Measurements from ENCODE around the gene UBE2A.

The UBE2A gene

DNA sequence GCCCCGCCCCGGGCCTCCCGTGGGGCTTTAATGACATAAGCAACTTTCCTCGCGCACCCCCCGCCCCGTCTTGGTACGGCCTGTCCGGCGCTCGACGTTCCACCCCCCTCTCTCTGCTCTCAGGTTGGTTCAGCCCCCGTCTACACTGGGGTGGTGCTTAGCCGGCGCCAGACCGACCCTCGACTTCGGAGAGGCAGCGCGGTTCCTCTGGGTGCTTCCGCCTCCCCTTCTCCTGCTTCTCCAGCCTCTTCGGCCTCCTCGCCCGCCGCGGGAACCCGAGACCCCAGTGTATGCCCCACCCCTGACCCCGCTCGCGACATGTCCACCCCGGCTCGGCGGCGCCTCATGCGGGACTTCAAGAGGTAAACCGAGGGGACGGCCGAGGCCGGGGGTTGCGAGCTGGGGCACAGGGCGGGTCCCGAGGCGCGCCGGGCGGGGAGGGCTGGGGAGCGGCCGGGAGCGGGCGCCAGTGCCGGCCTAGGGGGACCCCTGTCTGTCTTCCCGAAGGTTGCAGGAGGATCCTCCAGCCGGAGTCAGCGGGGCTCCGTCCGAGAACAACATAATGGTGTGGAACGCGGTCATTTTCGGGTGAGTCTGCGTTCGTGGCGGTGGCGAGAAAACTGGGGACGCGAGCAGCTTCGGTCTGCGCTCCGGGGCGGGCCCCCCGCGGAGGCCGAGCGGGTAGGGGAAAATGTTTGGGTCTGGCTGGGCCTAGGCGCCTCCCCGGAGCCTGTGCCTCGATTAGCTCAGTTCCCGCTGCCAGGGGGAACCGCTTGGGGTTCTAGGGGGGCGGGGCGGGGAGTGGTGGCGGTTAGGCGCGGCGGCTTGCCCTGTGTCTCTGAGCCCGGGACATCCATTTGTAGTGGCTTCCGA, at the start of gene UBE2A:
Gene UBE2A (plus strand): TSS at position 170 of the 873 bp plus-strand sequence. CDS start 149 bp downstream, at position 319.
- DNase-seq = peak; percentile 90

DNA sequence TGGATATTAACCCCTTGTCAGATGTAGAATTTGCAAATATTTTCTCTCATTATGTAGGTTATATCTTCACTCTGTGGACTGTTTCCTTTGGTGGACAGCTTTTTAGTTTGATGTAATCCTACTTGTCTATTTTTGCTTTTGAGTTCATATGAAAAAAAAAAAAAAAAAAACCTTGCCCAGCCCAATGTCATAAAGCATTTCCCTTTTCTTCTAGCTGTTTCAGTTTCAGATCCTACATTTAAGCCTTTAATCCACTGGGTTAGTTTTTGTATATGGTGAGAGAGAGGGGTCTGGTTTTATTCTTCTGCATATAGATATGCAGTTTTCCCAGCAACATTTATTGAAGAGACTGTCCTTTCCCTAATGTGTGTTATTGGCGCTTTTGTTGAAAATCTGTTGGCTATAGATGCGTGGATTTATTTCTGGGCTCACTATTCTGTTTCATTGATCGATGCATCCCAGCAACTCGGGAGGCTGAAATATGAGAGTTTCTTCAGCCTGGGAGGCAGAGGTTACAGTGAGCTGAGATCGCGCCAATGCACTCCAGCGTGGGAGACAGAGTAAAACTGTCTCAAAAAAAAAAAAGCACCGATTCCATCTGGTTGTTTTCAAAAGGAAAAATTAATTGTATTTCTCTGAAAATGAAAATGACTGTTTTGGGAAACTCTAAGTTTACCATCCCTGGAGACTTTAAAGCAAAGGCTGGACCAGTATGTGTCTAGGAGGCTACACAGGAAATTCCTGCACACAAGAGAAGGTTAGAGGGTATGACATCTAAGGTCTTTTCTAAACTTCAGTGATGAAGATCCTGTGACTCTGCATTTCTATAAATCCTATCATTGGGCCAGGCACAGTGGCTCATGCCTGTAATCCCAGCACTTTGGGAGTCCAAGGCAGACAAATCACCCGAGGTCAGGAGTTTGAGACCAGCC, 44.8 kb upstream of the UBE2A start:
- DNase-seq = no peak

DNA sequence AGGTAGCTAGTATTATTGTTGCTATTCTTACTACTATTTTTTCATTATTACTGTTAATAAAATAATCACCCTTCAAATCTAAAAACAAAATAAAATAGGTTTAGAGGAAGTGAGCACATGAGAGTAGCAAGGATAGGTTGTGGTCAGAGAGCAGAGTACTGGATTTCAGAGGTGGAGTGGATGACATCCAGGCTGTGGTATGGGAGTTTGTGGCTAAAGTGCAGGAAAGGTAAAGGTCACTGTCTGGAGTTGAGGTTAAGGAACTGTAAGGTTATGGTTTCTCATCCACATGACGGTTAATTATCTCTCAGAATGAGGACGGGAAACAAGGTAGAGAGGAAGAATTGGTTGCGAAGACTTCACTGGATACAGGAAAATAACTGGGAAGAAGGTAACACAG, 36.9 kb upstream of the UBE2A start:
- DNase-seq = no peak

- DNase-seq = no peak
Observed at GRCh38 chrX:119539872-119540271, 34.5 kb upstream of the UBE2A start.

GRCh38 chrX:119541188-119541587, 33.2 kb upstream of the UBE2A start:
- no peak for DNase-seq

- no peak for DNase-seq
Observed at GRCh38 chrX:119549327-119550016, 24.9 kb upstream of the UBE2A start.

- DNase-seq = no peak
Observed at GRCh38 chrX:119552508-119552907, 21.9 kb upstream of the UBE2A start.

- DNase-seq = peak; percentile 87
Observed at GRCh38 chrX:119565107-119565663, 9.2 kb upstream of the UBE2A start, which contains the start of gene STEEP1. TSS of gene STEEP1 (minus strand) at chrX:119565409. CDS start at chrX:119565355, 54 bp downstream.

GRCh38 chrX:119570351-119570835, 4.0 kb upstream of the UBE2A start:
- no peak for DNase-seq

GRCh38 chrX:119573222-119573621, 1.1 kb upstream of the UBE2A start:
- no peak for DNase-seq

GRCh38 chrX:119573840-119574393, 446 bp upstream of the UBE2A start:
- DNase-seq = peak; percentile 17

DNA sequence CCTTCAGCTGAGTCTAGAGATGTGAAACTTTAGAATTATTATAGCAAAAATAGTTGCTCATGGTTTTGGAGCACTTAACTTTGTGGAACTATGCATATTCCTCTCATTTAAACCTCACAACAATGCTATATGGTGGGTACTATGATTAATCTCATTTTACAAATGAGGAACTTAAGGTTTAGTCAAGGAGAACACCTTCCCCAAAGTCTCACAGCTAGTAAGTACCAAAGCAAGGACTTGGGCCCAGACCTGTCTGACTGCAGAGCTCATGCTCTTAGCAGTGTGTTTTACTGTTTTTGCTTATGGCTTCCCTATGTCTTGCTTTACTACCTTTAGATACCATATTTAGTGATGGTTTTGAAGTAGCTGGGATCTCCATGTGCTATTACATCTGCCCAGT, 5.1 kb downstream of the UBE2A start:
- no peak for DNase-seq

DNA sequence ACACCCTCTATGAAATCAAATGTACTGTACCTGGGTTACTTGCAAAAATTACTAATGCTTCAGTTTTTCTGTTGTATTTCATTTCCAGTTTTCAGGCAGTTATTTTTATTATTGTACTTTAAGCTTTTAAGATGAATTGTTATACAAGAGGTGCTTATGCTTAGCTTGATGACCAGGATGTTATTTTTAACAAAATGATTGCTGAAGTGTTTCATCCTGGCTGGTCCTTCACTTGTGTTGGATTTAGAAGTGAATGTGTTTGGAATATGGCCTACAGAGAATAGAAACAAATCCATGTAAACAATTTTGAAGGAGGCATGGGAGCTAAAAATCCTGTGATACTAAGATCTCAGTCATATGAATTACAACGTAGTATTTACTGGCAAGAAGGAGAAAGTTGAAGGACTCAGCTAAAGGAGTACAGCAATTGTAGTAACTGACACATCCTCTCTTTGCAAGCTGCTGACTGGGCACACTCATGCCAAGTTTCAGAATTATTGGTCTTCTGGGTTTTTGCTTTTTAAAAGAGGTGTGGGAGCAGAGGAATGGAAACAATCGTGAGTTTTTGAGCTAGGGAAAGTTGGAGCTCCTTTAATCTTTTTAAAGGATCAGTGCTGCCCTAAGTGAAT, 9.2 kb downstream of the UBE2A start:
- no peak for DNase-seq

DNA sequence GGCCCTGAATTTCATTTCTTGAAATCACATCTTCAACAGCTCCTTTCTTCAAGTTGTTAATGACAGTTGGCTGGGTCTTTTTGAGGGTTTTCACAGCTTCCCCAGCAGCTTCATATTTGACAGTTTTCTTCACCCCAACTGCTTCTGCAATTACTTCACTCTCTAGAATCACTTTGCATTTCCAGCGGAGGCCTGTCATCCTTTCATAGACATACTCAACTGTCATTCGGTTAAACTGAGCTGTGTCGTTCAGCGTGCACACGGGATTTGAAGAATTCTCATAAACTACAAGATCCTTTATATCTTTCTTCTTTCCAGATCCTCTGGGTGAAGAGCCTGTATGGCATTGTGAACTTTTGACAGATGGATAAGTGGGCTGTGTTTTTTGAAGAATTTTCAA, 15.4 kb downstream of the UBE2A start:
- no peak for DNase-seq

- DNase-seq = no peak
Observed at GRCh38 chrX:119602701-119603255, 28.4 kb downstream of the UBE2A start.

DNA sequence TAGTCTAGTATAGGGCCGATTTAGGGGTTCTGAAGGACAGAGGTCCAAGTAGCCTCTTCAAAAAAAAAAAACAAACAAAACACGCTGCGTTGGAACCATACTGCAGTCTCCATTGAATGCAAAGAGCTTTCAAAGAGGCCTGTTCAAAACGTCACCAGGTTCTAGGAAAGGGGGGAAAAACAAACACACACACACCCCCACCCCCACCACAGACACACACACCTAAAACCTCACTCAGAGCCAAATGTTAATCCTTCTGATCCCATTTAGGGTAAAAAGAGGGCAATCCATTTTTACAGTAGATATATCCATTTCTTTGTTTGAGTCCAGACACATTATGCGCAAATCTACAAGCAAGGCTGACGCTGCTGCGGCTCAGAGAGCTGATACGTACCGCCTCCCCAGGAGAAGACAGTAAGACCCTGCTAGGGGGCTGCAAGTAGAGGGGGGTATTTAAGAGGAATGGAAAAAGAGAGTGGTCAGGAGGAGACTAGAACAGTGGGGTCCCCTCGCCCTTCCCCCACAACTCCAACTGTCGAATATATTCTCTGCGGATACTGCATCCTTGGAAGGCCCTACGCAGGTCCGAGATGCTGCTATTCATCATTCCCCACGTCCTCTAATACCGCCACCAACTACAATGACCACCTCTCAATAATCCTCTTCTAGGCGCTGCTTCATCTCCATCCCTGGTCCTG, 30.6 kb downstream of the UBE2A start:
- peak; percentile 43 for DNase-seq

DNA sequence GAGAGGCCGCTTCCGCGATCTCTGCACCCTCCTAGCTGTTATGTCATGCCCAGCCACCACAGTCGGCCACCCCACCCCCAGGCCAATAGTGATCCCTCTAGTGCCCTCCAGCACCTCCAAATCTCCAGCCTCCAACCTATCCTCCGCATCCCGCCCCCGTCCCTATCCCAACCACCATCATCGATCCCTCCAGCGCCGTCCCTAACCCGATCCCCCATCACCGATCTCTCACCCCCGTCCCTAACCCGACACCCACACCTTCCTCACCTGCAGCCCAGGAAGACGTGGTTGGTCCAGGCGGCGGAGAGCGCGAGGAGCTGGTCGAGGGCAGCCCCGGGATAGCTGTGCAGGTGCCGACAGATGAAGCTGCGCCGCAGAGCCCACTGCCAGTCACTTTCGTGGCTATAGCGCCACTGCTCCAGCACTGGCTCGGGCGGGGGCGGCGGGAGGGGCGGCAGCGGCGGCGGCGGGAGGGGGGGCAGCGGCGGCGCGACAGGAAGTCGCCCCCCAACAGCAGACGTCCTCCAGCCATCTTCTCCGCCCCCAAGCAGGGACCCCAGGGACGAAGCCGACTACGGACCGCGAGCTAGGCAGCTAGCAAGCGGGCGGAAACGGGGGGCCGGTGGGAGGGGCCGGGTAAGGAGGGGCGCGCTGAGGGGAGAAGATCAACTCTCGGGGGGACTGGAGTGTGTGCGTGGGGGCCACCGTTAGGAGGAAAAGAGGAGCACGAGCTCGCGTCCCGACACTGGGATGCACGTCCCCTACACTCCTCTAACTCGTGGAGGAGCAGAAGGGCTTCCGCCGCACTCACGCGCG, 31.3 kb downstream of the UBE2A start:
- DNase-seq = peak; percentile 64

GRCh38 chrX:119606280-119607017, 32.1 kb downstream of the UBE2A start, which contains the start of gene NKRF:
TSS of gene NKRF (minus strand) at chrX:119606424.
- peak; percentile 93 for DNase-seq

DNA sequence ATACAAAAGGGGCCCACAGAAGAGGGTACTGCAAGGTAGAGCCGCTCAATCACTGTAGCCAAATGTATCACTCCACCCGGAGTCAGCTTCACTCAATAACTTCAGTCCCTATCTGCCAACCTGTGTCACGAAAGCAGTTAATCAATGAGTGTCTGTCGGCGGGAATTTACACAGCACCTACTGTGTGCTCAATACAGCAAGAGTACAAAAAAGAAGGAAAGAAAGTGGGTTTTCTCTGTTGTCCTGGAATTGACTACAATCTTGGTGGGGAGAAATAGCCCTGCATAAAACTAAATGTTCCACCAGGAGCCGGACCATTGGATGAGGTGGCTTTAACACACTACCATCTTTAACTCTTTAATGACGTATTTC, 32.6 kb downstream of the UBE2A start:
- DNase-seq = no peak

Data from CD4-positive, alpha-beta T cell treated with Interleukin-15 for 1 hour (primary cell).